B cell (primary cell): ENCODE measurements around the gene SEMA3B.

ENCODE experiments used
- CTCF ChIP-seq: fragments of 200-600 bp; IDR thresholded peaks from one replicate; pipeline ENCODE4 v1.8.0; 2022; ENCODE audit warnings: antibody characterized with exemption, mild to moderate bottlenecking
- EZH2 ChIP-seq: IDR thresholded peaks from 2 replicates; pipeline ENCODE4 v1.6.1; 2012; ENCODE audit warnings: borderline replicate concordance, low read depth, mild to moderate bottlenecking, moderate library complexity, low read length; ENCODE audit not compliant: insufficient read depth, poor library complexity, severe bottlenecking

GRCh38 chr3:50221051-50221410 is 47.9 kb upstream of the SEMA3B start:
- TF ChIP-seq CTCF (no peak), EZH2 (no peak)
